PC-9 (cell line): Measurements from ENCODE around the gene TLE5. TPM values are rescaled to one million over a fixed set of nuclear protein-coding genes. Genes with fewer than 3 reads are reported as not detected.

ENCODE experiments used
- BruUV-seq: library from RNA; stranded (reverse); fragments of 400-500 nt; replicated peaks from 2 replicates; lab custom pipeline; 2021; lab: Mats Ljungman, UMichigan
- CTCF ChIA-PET: fragments of 300-600 bp; sonication (Branson Sonifier 250); formaldehyde crosslinking; loops from one replicate; lab custom pipeline; 2022; ENCODE audit warnings: antibody characterized with exemption; lab: Charles Lee
- POLR2A ChIA-PET: fragments of 300-600 bp; sonication (Branson Sonifier 250); formaldehyde crosslinking; loops from one replicate; lab custom pipeline; 2022; ENCODE audit warnings: antibody characterized with exemption; ENCODE audit not compliant: unreplicated experiment; lab: Charles Lee
- DNase-seq, 2 experiments: peaks; one replicate each; pipeline versions ENCODE4 v3.0.0 to v3.0.0-alpha.2; 2015 to 2022; ENCODE audit warnings: mixed read lengths in 1 of 2
- H2AFZ ChIP-seq: fragments of 200-600 bp; sonication (generic); 2 replicates; pipeline ENCODE4 v1.8.1; 2017; ENCODE audit warnings: antibody characterized with exemption
- H3F3A ChIP-seq: fragments of 200-600 bp; sonication (generic); 2 replicates; pipeline ENCODE4 v1.8.1; 2017; ENCODE audit warnings: antibody characterized with exemption, mild to moderate bottlenecking, low read depth; ENCODE audit not compliant: insufficient read depth
- H3K27ac ChIP-seq: fragments of 200-600 bp; sonication (generic); 2 replicates; pipeline ENCODE4 v1.6.1; 2016; ENCODE audit warnings: mixed run types
- H3K27me3 ChIP-seq: fragments of 200-600 bp; sonication (generic); 2 replicates; pipeline ENCODE4 v1.6.1; 2016; ENCODE audit warnings: low read depth, mixed run types; ENCODE audit not compliant: insufficient read depth
- H3K36me3 ChIP-seq: fragments of 200-600 bp; sonication (generic); 2 replicates; pipeline ENCODE4 v1.6.1; 2016; ENCODE audit warnings: low read depth, mixed run types
- H3K4me1 ChIP-seq: fragments of 200-600 bp; sonication (generic); replicated peaks from 2 replicates; pipeline ENCODE4 v1.6.1; 2016; ENCODE audit warnings: mixed run types; ENCODE audit not compliant: insufficient read depth
- H3K4me2 ChIP-seq: fragments of 200-600 bp; sonication (generic); 2 replicates; pipeline ENCODE4 v1.6.1; 2017; ENCODE audit warnings: mixed run types
- H3K4me3 ChIP-seq: fragments of 200-600 bp; sonication (generic); 2 replicates; pipeline ENCODE4 v1.6.1; 2016; ENCODE audit warnings: mixed run types
- H3K79me2 ChIP-seq: fragments of 200-600 bp; sonication (generic); 2 replicates; pipeline ENCODE4 v1.6.1; 2017; ENCODE audit warnings: low read depth, mixed run types
- H3K9me2 ChIP-seq: fragments of 200-600 bp; sonication (generic); 2 replicates; pipeline ENCODE4 v1.8.1; 2017; ENCODE audit warnings: mild to moderate bottlenecking; ENCODE audit not compliant: insufficient read depth
- H3K9me3 ChIP-seq: fragments of 200-600 bp; sonication (generic); 2 replicates; pipeline ENCODE4 v1.8.1; 2016; ENCODE audit warnings: low read depth; ENCODE audit not compliant: insufficient read depth
- H4K20me1 ChIP-seq: fragments of 200-600 bp; sonication (generic); 2 replicates; pipeline ENCODE4 v1.8.1; 2017; ENCODE audit not compliant: insufficient read depth
- EZH2 ChIP-seq: fragments of 200-600 bp; sonication (generic); IDR thresholded peaks from 2 replicates; pipeline ENCODE4 v1.8.0; 2017; ENCODE audit warnings: antibody characterized with exemption, low read depth
- intact Hi-C: fragments of 100-400 bp; cut with micrococcal nuclease; formaldehyde crosslinking; loops from one replicate; pipeline ENCODE4 v1.10.0; 2022; ENCODE audit not compliant: unreplicated experiment
- total RNA-seq: library from RNA; stranded (reverse); gene quantifications from 2 replicates; pipeline ENCODE4 v1.2.3, GENCODE V29; 2021
- TF ChIP-seq, protein P1 (sequence below): fragments of 200-600 bp; sonication (generic); conservative IDR thresholded peaks from 2 replicates; pipeline ENCODE4 v1.6.1; 2017; ENCODE audit warnings: mixed run types, antibody characterized with exemption, mild to moderate bottlenecking, moderate library complexity

Gene TLE5
- total RNA-seq, 1 experiment from 2014 or later = 217 TPM

DNA sequence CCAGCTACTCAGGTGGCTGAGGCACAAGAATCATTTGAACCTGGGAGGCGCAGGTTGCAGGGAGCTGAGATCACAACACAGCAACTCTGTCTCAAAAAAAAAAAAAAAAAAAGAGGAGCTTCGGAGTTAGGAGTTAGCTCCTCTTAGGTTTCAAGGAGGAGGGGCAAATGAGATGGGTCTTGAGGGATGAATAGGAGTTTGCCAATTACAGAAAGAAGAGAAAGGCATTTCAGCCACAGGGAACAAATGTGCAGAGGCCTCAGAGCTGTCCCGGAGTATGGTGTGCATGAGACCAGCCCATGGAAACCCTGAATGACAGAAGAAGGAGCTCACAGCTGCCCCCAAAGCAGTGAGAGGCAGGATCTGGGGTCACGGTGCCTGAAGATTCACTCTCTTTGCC, 57.8 kb downstream of the TLE5 start:
- BruUV-seq = no TSS peak
- Histone ChIP-seq H3K79me2 (no peaks in the 10 kb centered on the region), H3K9me3 (no peaks in the 10 kb centered on the region), H4K20me1 (no peaks in the 10 kb centered on the region), H3K4me3 (no peak overlapping the region), H3K9me2 (no peaks in the 10 kb centered on the region), H3K27me3 (no peaks in the 10 kb centered on the region), H2AFZ (no peak overlapping the region), H3K4me1 (no peaks in the 10 kb centered on the region), H3K4me2 (no peak overlapping the region), H3K27ac (no peak overlapping the region), H3F3A (no peaks in the 10 kb centered on the region), H3K36me3 (no peaks in the 10 kb centered on the region)
- POLR2A ChIA-PET = interaction anchor here (0.6 kb wide), 1 partner anchor 51 kb away, joined by 3 read pairs; no protein-coding TSS in a partner anchor
- TF ChIP-seq EZH2 = no peak
- TF ChIP-seq, protein P1, sequence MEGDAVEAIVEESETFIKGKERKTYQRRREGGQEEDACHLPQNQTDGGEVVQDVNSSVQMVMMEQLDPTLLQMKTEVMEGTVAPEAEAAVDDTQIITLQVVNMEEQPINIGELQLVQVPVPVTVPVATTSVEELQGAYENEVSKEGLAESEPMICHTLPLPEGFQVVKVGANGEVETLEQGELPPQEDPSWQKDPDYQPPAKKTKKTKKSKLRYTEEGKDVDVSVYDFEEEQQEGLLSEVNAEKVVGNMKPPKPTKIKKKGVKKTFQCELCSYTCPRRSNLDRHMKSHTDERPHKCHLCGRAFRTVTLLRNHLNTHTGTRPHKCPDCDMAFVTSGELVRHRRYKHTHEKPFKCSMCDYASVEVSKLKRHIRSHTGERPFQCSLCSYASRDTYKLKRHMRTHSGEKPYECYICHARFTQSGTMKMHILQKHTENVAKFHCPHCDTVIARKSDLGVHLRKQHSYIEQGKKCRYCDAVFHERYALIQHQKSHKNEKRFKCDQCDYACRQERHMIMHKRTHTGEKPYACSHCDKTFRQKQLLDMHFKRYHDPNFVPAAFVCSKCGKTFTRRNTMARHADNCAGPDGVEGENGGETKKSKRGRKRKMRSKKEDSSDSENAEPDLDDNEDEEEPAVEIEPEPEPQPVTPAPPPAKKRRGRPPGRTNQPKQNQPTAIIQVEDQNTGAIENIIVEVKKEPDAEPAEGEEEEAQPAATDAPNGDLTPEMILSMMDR = no peak
- intact Hi-C loops = no loop called here
- no peak for DNase-seq
- CTCF ChIA-PET = no interaction called here

DNA sequence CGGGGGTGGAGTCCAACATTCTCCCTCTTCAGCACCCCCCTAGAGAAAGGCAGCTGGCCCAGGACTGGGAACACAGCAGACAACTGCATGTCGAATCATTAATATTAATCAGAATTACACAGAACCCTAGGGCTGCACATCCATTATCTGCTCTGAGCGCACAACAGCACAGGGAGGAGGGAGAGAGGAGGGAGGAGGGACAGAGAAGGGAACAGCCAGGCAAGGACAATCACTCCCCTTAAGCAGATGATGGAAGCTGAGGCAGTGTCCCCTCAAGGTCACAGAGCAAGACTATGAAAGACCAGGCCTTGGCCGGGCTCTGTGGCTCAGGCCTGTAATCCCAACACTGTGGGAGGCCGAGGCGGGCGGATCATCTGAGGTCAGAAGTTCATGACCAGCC, 59.2 kb downstream of the TLE5 start:
- Histone ChIP-seq H3K4me2 (no peak overlapping the region), H2AFZ (no peak overlapping the region), H3K79me2 (no peaks in the 10 kb centered on the region), H3K4me1 (no peaks in the 10 kb centered on the region), H4K20me1 (no peaks in the 10 kb centered on the region), H3K36me3 (no peaks in the 10 kb centered on the region), H3K27me3 (no peaks in the 10 kb centered on the region), H3K9me3 (no peaks in the 10 kb centered on the region), H3K4me3 (no peak overlapping the region), H3K27ac (no peak overlapping the region), H3F3A (no peaks in the 10 kb centered on the region), H3K9me2 (no peaks in the 10 kb centered on the region)
- no peak for DNase-seq
- ChIA-PET CTCF (no interaction called here), POLR2A (no interaction called here)
- TF ChIP-seq, protein P1 = no peak
- TF ChIP-seq EZH2 = no peak
- BruUV-seq = no TSS peak
- intact Hi-C loops = no loop called here

Other genes starting within 250 kb of the TLE5 start
- 3.3 and 5.6 TPM in 2 replicates for gene ZNF554, start 242.6 kb downstream of the TLE5 start, total RNA-seq
- 1.2 and 2.2 TPM in 2 replicates for gene ZNF555, start 221.0 kb downstream of the TLE5 start, total RNA-seq
- not detected in 2 replicates for gene ZNF556, start 195.2 kb downstream of the TLE5 start, total RNA-seq
- 2.6 TPM in 2 replicates for gene ZNF57, start 161.6 kb downstream of the TLE5 start, total RNA-seq
- 2.1 and 2.5 TPM in 2 replicates for gene ZNF77, start 117.5 kb downstream of the TLE5 start, total RNA-seq
- 0.90 and 1.1 TPM in 2 replicates for gene TLE6, start 84.9 kb downstream of the TLE5 start, total RNA-seq
- 13.7 and 21.8 TPM in 2 replicates for gene TLE2, start 33.2 kb downstream of the TLE5 start, total RNA-seq
- 36.9 and 38.8 TPM in 2 replicates for gene GNA11, start 31.9 kb upstream of the TLE5 start, total RNA-seq
- gene GNA15, start 73.5 kb upstream of the TLE5 start, total RNA-seq = 14.2 and 16.3 TPM in 2 replicates
- gene S1PR4, start 116.3 kb upstream of the TLE5 start, total RNA-seq = 0.37 and 0.83 TPM in 2 replicates
- 46.0 and 61.4 TPM in 2 replicates for gene NCLN, start 123.4 kb upstream of the TLE5 start, total RNA-seq
- 0.20 and 0.48 TPM in 2 replicates for gene CELF5, start 162.2 kb upstream of the TLE5 start, total RNA-seq